Activated naive CD8-positive, alpha-beta T cell treated with anti-CD3 and anti-CD28 coated beads, Interleukin-2, amount 50 U/mL, for 24 hours (primary cell): ENCODE results near the gene IRF2BP1.

Experiments
- ATAC-seq: fragments of 150-1000 bp; cut with Tn5 transposase; one replicate; pipeline ENCODE4 v1.10.0; 2021
- DNase-seq: peaks from one replicate; pipeline ENCODE4 v3.0.0; 2021
- H3K27ac Mint-ChIP-seq: one replicate; pipeline ENCODE4 v1.8.0; 2021; ENCODE audit warnings: mild to moderate bottlenecking, mixed read lengths
- H3K27me3 Mint-ChIP-seq: one replicate; pipeline ENCODE4 v1.8.0; 2021; ENCODE audit warnings: mixed read lengths
- H3K36me3 Mint-ChIP-seq: one replicate; pipeline ENCODE4 v1.8.0; 2021; ENCODE audit warnings: low read depth, mixed read lengths
- H3K4me1 Mint-ChIP-seq: one replicate; pipeline ENCODE4 v1.8.0; 2021; ENCODE audit warnings: mixed read lengths
- H3K4me3 Mint-ChIP-seq: one replicate; pipeline ENCODE4 v1.8.0; 2021; ENCODE audit warnings: mild to moderate bottlenecking, moderate library complexity, mixed read lengths
- H3K9me3 Mint-ChIP-seq: one replicate; pipeline ENCODE4 v1.8.0; 2021; ENCODE audit warnings: mixed read lengths

The IRF2BP1 gene

DNA sequence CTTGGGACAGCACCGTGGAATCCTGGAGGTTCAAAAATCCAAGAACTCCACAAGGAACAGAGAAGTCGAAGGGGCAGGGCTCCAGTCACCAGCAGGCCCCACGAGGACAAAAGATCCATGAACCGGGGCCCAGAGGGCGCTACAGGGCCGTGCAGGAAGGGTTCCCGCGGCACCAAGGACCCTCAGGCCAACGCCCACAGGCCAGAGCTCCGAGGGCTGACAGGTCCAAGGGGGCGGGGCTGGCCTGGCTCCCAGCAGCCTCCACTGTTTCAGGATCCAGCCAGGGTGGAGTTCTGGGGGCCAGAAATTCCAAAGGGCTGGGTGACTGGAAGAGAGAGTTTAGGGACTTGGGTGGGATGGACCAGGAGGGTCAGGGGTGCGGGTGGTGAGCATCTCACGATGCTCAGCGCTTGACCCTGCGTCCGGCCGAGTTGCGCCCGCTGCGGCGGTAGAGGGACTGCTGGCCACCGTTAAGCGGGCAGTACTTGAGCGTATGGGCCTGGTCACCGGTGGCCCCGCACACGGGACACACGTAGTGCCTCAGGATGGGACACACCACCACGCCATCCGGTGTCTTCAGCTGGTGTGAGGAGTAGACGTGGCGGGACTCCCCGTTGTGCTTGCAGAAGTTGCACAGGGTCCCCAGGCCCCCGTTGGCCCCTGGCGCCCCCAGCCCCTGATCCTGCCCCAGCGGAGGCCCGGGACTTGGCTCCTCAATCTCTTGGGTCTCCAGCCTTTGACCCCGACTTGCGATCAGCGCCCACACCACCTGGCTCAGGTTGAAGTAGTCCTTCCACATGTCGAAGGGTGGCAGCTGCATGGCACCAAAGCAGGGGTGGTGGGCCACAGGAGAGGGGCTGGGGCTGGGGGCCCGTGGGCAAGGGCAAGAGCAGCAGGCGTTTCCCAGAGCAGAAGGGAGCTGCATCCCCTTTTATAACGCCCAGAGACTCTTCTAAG, 28.2 kb upstream of the IRF2BP1 start, which contains the start of gene NANOS2:
Gene NANOS2, minus strand, starts transcription at position 905 of the 957 bp plus-strand sequence. Its CDS starts 85 bp downstream, at position 820.
- Mint-ChIP-seq H3K9me3 (no peaks in the 10 kb centered on the region), H3K27ac (no peak within 1 kb of the TSS), H3K36me3 (no peaks in the 10 kb centered on the region), H3K4me1 (peaks cover 5% of the 10 kb centered on the region), H3K4me3 (no peak within 1 kb of the TSS), H3K27me3 (peaks cover 27% of the 10 kb centered on the region)
- no peak for ATAC-seq
- DNase-seq, result no peak

DNA sequence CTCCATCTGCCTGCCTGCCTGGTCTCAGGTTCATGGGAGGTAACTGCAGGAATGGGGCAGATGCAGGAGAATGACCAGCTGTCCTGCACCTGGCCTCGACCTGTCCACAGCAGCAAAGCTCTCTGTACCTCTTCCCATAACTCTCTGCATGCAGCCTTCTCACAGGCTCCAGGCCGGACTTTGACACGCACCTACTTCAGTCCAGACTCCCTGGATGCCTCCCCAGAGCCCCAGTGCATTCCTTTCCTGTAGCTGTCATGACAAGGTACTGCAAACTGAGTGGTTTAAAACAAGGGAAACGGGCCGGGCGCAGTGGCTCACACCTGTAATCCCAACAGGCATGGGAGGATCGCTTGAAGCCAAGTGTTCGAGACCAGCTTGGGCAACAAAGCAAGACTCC, 25.4 kb upstream of the IRF2BP1 start:
- no peaks in the 10 kb centered on the region for H3K9me3 Mint-ChIP-seq
- H3K4me1 Mint-ChIP-seq, result no peaks in the 10 kb centered on the region
- H3K27ac Mint-ChIP-seq, result no peak overlapping the region
- DNase-seq (no peak), ATAC-seq (no peak)
- H3K36me3 Mint-ChIP-seq, result no peaks in the 10 kb centered on the region
- H3K4me3 Mint-ChIP-seq, result no peak overlapping the region
- H3K27me3 Mint-ChIP-seq, result peaks cover 23% of the 10 kb centered on the region

DNA sequence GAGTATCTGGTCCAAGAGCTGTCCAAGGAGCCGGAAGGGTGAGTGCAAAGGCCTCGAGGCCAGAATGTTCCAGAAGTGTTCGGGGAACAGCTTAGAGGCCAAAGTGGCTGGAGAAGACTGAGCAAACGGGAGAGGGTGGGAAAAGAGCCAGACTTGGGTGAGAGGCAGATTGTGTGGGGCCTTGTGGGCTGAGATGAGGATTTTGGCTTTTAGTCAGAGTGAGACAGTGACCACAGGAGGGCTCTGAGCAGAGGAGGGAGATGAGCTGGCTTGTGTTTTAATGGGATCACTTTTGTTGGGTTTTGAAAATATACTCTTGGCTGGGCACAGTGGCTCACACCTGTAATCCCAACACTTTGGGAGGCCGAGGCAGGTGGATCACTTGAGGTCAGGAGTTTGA, 23.0 kb upstream of the IRF2BP1 start:
- no peak for DNase-seq
- Mint-ChIP-seq H3K9me3 (no peaks in the 10 kb centered on the region), H3K4me3 (no peak overlapping the region), H3K4me1 (no peaks in the 10 kb centered on the region), H3K36me3 (no peaks in the 10 kb centered on the region), H3K27me3 (peaks cover 21% of the 10 kb centered on the region), H3K27ac (no peak overlapping the region)
- ATAC-seq, result no peak

DNA sequence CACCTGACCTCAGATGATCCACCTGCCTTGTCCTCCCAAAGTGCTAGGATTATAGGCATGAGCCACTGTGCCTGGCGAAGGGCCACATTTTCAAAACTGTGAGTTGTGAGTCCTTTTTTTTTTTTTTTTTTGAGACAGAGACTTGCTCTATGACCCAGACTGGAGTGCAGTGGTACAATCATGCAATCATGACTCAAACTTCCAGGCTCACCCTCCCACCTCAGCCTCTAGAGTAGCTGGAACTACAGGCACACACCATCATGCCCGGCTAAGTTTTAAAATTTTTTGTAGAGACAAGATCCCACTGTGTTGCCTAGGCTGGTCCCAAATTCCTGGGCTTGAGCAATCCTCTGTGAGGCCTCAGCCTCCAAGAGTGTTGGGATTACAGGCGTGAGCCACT, 20.3 kb upstream of the IRF2BP1 start:
- H3K27ac Mint-ChIP-seq, result no peak overlapping the region
- H3K36me3 Mint-ChIP-seq, result no peaks in the 10 kb centered on the region
- H3K4me3 Mint-ChIP-seq, result no peak overlapping the region
- DNase-seq, result no peak
- peaks cover 9% of the 10 kb centered on the region for H3K27me3 Mint-ChIP-seq
- no peaks in the 10 kb centered on the region for H3K9me3 Mint-ChIP-seq
- no peak for ATAC-seq
- H3K4me1 Mint-ChIP-seq, result peaks cover 12% of the 10 kb centered on the region

DNA sequence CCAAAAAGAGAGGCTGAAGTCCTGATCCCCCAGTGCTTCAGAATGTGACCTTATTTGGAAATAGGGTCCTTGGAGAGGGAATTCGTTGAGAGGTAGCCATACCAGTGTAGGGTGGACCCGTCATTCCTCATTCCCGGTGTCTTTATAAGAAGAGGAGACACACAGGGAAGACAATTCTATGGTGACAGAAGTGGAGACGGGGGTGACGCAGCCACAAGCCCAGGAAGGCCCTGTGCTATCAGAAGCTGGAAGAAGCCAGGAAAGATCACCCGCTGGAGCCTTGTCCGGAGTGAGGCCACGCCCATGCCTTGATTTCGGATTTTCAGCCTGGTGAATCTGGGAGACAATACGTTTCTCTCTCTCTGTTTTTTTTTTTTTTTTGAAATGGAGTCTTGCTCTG, 19.1 kb upstream of the IRF2BP1 start:
- no peak for ATAC-seq
- no peak for DNase-seq
- H3K4me3 Mint-ChIP-seq, result no peak overlapping the region
- peaks cover 19% of the 10 kb centered on the region for H3K4me1 Mint-ChIP-seq
- H3K9me3 Mint-ChIP-seq, result no peaks in the 10 kb centered on the region
- H3K27me3 Mint-ChIP-seq, result peaks cover 7% of the 10 kb centered on the region
- H3K36me3 Mint-ChIP-seq, result peaks cover 2% of the 10 kb centered on the region
- H3K27ac Mint-ChIP-seq, result no peak overlapping the region

DNA sequence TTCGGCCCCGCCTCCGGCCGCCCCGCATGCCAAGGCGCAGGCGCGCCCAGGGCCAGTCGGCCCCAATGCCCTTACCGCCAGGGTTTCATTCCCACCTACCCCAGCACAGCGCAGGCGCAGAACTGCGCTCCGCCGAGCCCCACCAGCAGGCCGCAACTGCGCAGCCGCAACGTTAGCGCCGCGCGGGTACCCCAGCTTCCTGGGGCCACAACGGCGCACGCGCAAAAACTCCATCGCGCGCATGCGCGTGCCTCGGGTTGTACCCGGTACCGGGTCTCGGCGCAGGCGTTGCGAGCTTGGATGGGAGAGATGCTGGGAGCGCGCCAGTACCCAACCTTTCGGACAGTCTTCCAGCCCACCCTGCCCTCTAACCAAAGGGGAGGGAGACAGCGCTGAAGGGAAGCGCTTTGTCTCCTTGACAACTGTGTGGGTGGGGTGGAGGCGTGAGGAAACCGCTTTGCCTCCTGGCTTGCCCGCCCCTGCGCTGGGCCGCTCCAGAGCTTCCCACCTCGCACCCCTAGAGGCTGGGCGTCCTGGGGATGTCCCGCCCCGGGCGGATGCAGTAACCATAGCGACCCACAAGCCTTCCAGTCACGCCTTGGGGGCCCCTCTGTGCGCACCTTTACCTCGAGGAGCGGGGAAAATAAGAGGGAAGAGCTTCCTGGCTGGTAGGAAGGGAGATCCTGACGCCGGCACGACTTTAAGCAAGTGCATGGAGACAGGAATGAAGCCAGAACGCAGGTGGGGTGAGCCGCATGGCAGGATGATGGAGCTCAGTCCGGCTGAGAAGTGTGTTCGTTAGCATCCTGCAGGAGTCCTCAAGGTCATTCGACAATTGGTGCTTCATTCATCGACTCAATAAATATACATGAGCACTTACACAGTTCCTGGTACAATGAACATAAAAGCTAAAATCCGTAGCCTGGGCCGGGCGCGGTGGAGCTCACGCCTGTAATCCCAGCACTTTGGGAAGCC, 17.0 kb upstream of the IRF2BP1 start:
- Mint-ChIP-seq H3K4me1 (peaks cover 19% of the 10 kb centered on the region), H3K4me3 (peak overlapping the region; percentile 90), H3K36me3 (peaks cover 12% of the 10 kb centered on the region), H3K27me3 (peaks cover 4% of the 10 kb centered on the region), H3K27ac (peak overlapping the region; percentile 90), H3K9me3 (no peaks in the 10 kb centered on the region)
- peak; percentile 100 for DNase-seq
- peak; percentile 94 for ATAC-seq

DNA sequence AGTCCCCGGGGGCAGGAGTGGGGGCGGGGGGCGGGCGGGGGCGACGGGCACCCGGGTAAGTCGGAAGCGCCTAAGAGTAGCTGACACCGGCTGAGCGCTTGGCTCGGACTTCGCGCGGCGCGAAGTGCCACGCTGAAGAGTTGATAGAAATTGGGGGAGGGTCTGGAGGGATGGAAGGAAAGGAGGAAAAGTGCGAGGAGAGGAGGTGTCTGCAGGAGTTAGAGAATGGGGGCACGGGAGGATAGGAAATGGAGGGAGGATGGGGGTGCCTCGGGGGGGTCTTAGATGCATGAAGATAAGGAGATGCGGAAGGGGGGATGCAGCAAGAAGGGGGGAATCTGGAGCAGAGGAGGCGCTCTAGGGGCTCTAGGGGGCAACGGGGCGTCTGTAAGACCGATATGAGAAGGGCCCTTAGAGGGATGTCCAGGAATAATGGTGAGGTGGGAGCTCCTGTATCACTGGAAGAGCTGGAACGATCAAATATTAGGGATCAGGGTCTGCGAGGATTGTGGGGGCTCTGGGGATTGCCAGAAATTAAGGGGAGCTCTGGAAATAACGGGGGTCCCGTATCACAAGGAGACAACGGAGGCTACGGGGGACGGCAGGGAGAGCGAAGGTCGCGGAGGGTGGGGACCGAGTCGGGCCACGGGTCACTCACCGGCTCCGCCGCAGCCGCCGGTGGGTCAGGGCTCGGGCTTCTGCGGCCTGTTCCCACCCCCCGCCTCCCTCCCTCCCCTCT, 16.1 kb upstream of the IRF2BP1 start, which contains the start of gene MYPOP:
Gene MYPOP, minus strand, starts transcription at position 702 of the 739 bp plus-strand sequence. CDS start 840 bp downstream, outside the sequence.
- peak within 1 kb of the TSS; percentile 90 for H3K4me3 Mint-ChIP-seq
- H3K27me3 Mint-ChIP-seq, result peaks cover 4% of the 10 kb centered on the region
- ATAC-seq (no peak), DNase-seq (no peak)
- peak within 1 kb of the TSS; percentile 90 for H3K27ac Mint-ChIP-seq
- peaks cover 12% of the 10 kb centered on the region for H3K36me3 Mint-ChIP-seq
- no peaks in the 10 kb centered on the region for H3K9me3 Mint-ChIP-seq
- H3K4me1 Mint-ChIP-seq, result peaks cover 19% of the 10 kb centered on the region

DNA sequence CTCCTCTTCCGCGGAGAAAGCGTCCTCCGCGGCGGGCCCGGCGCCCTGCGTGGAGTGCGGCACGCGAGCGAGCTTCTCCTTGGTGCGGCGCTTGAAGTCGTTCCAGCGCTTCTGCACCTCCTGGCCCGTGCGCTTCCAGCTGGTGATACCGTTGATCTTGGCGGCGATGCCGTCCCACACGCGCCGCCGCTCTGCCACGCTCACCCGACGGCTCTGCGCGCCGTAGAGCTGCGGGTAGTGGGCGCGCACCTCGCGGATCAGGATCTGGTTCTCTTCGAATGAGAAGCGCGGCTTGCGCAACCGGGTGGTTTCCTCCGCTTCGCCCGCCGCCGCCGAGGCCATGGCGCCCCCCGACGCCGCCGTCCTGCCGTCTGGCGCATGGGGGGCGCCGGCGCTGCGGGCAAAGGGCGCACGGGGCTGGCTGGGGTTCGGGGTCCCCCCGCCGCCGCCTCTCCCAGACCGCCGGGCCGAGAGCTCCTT, 15.5 kb upstream of the IRF2BP1 start:
- Mint-ChIP-seq H3K36me3 (peaks cover 12% of the 10 kb centered on the region), H3K27ac (no peak overlapping the region)

DNA sequence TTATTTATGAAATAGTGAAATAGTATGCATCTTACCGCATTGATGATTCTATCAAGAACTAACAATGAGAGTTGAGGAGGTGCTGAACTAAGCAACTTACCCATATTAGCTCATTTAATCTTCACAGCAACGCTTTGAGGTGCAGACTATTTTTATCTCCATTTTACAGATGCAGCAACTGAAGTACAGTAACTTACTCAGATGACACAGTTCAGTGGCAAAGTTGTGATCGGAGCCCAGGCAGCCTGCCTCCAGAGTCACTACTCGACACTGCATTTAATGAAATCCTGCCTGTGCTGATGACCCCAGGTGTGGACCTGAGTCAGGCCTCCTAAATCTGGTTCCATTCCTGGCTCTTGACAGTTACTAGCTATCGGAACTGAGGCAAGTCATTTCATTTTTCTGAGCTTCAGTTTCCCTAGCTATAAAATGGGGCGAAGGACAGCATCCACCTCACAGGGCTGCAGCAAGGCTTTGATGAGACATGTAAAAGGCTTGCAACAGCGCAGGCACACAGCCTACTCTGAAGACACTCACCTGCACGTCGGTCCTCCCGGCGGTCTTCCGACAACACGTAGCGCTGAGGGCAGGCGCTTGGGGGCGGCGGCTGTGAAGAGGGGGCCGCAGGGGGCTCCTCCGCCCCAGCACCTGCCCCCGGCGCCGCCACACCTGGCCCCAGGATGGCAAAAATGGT, 14.9 kb upstream of the IRF2BP1 start:
- H3K4me1 Mint-ChIP-seq, result peaks cover 19% of the 10 kb centered on the region
- peaks cover 3% of the 10 kb centered on the region for H3K27me3 Mint-ChIP-seq
- H3K36me3 Mint-ChIP-seq, result peaks cover 12% of the 10 kb centered on the region
- H3K4me3 Mint-ChIP-seq, result peak overlapping the region; percentile 37
- DNase-seq (no peak), ATAC-seq (no peak)
- H3K9me3 Mint-ChIP-seq, result no peaks in the 10 kb centered on the region
- no peak overlapping the region for H3K27ac Mint-ChIP-seq

More for the DNA sequence above, 15.5 kb upstream of the IRF2BP1 start:
- H3K4me1 Mint-ChIP-seq, result peaks cover 19% of the 10 kb centered on the region
- no peaks in the 10 kb centered on the region for H3K9me3 Mint-ChIP-seq
- H3K27me3 Mint-ChIP-seq, result peaks cover 4% of the 10 kb centered on the region
- ATAC-seq, result no peak
- peak; percentile 46 for DNase-seq
- H3K4me3 Mint-ChIP-seq, result peak overlapping the region; percentile 90

DNA sequence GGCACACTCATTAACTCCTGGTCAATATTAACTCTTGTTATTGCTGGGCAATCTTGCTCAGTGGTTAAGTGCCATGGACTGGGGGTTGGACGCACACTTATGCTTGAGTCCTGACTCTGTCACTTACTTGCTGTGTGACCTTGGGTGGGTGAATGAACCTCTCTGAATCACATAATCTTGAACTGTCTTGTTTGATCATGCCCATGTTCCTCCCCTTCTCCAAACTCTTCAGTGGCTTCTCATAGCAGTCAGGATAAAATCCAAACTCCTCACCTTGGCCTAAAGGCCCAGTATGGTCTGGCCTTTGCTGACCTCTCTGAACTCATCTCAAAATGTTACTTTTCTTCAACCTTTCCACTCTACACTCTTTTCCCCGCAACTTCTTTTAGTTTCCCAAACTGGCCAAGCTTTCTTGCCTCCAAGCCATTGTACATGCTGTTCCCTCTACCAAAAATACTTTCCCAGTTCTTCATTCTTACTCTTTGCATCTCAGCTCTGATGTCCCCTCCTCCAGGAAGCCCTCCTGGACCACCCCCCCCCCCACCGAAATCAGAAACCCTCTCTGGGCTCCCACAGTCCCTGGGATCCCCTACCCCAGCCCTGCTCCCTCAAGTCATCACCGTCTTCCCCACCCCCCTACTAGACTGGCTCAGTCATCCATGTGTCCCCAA, 14.1 kb upstream of the IRF2BP1 start:
- H3K4me1 Mint-ChIP-seq, result peaks cover 19% of the 10 kb centered on the region
- no peaks in the 10 kb centered on the region for H3K9me3 Mint-ChIP-seq
- no peak overlapping the region for H3K27ac Mint-ChIP-seq
- ATAC-seq, result no peak
- no peak overlapping the region for H3K4me3 Mint-ChIP-seq
- H3K36me3 Mint-ChIP-seq, result peaks cover 12% of the 10 kb centered on the region
- DNase-seq, result no peak
- peaks cover 2% of the 10 kb centered on the region for H3K27me3 Mint-ChIP-seq

DNA sequence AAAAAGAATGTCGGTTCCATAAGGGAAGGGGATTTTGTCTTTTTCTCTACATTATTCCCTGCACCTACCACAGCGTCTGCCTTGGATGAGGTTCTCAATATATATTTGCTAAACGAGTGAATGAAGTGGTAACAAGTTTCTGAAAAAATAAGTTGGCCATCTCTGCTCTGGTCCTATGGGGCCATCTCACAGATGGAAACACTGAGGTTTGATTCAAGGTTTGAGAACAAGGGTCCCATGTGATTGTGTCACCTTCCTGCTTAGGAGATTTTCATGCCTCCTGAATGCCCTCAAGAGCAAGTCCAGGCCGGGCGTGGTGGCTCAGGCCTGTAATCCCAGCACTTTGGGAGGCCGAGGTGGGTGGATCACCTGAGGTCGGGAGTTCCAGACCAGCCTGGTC, 13.3 kb upstream of the IRF2BP1 start:
- DNase-seq, result no peak
- ATAC-seq, result no peak
- no peak overlapping the region for H3K4me3 Mint-ChIP-seq
- peaks cover 19% of the 10 kb centered on the region for H3K4me1 Mint-ChIP-seq
- peaks cover 12% of the 10 kb centered on the region for H3K36me3 Mint-ChIP-seq
- H3K27ac Mint-ChIP-seq, result no peak overlapping the region
- peaks cover 2% of the 10 kb centered on the region for H3K27me3 Mint-ChIP-seq
- no peaks in the 10 kb centered on the region for H3K9me3 Mint-ChIP-seq

DNA sequence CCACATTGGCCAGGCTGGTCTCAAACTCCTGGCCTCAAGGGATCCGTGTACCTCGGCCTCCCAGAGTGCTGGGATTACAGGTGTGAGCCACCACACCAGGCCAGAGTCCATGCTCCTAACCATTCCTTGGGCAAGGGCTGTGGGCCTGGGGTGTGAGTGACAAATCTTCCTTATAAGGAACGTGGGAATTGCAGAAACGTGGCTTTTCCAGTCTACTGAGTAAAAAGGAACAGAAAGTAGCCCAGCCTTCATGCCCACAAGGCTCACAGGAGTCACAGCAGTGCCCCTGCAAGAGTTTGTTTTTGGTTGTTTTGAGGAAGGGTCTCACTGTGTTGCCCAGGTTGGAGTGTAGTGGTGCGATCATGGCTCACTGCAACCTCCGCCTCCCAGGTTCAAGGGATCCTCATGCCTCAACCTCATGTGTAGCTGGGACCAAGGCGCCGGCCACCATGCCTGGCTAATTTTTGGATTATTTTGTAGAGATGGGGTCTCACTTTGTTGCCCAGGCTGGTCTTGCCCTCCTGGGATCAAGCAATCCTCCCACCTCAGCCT, 11.4 kb upstream of the IRF2BP1 start:
- Mint-ChIP-seq H3K9me3 (no peaks in the 10 kb centered on the region), H3K27ac (no peak overlapping the region), H3K4me3 (no peak overlapping the region), H3K27me3 (no peaks in the 10 kb centered on the region), H3K4me1 (peaks cover 14% of the 10 kb centered on the region), H3K36me3 (peaks cover 12% of the 10 kb centered on the region)
- DNase-seq (no peak), ATAC-seq (no peak)
